Measurements from ENCODE around the gene PRXL2C. TPM values are rescaled to one million over a fixed set of nuclear protein-coding genes. Genes with fewer than 3 reads are reported as not detected.
"Not testable (repeated sequence)": the region's sequence is repeated elsewhere in the genome, so short reads cannot be mapped to it uniquely, and the experiment has no call there.

PRXL2C gene
- total and polyA plus RNA-seq, 2 of the 8 experiments (the other 6 are each of a cell fraction or from before 2014, with no cell fraction given): 2.8 to 7.3 TPM

DNA sequence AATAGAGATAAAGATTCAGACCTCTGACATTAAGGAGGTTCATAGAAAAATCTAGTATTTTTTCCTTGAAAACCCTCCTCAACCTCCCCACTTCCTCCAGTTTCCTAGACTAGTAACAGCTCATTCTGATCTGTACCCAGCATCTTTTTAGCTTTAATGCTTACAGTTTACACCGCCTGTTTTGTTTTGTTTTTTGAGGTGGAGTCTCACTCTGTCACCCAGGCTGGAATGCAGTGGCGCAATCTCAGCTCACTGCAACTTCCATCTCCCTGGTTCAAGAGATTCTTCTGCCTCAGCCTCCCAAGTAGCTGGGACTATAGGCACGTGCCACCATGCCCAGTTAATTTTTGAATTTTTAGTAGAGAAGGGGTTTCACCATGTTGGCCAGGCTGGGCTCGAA lies 40.5 kb downstream of the PRXL2C start:
- H3K18ac ChIP-seq (ENCODE audit: extremely low read depth, low read length); DNase-seq (ENCODE audit: low read depth in 1 of 2, low spot score in 2 of 2); H3K36me3 ChIP-seq (ENCODE audit: control insufficient read depth in 2 of 4, insufficient read depth in 4 of 4, low read length in 3 of 4); H3K23me2 ChIP-seq (ENCODE audit: low read depth, low read length); H2BK12ac ChIP-seq (ENCODE audit: low read depth, low read length); H3K56ac ChIP-seq (replicated peaks; ENCODE audit: insufficient read length, low read depth, low read length); H3K23ac ChIP-seq (ENCODE audit: insufficient read length); H3K27ac ChIP-seq (ENCODE audit: low read depth, low read length); H2BK20ac ChIP-seq (ENCODE audit: low read length); H4K5ac ChIP-seq (ENCODE audit: insufficient read length, low read depth, low read length); H2BK5ac ChIP-seq (ENCODE audit: low read depth, low read length); H4K8ac ChIP-seq (ENCODE audit: extremely low read depth, insufficient read depth, low read length); H3K4ac ChIP-seq (replicated peaks; ENCODE audit: insufficient read length, low read depth, low read length); H3K9me3 ChIP-seq (ENCODE audit: insufficient read depth in 2 of 2, low read depth in 1 of 2, low read length in 1 of 2); H4K91ac ChIP-seq (replicated peaks; ENCODE audit: insufficient read length, low read length); H3K9ac ChIP-seq (replicated peaks in 1 of 4; ENCODE audit: extremely low read depth in 1 of 4, low read depth in 3 of 4, low read length in 3 of 4); POLR2A ChIA-PET (ENCODE audit: partially characterized antibody); H2BK120ac ChIP-seq (replicated peaks; ENCODE audit: low read depth, low read length); H2AFZ ChIP-seq (ENCODE audit: low read length); H2AK5ac ChIP-seq (ENCODE audit: low read depth, low read length); H3K4me3 ChIP-seq (ENCODE audit: extremely low read depth in 1 of 4, insufficient read depth in 2 of 4, low read depth in 3 of 4, low read length in 4 of 4); H2BK15ac ChIP-seq (ENCODE audit: low read length); H3K4me2 ChIP-seq (ENCODE audit: insufficient read depth in 1 of 2, low read depth in 2 of 2, low read length in 2 of 2); H3K14ac ChIP-seq (ENCODE audit: insufficient read length); FAIRE-seq: not testable (repeated sequence)
- peaks cover 9 to 24% (median 12%) of the 10 kb centered on the region in 4 experiments for H3K4me1 ChIP-seq (replicated peaks in 1 of 4; ENCODE audit: control insufficient read depth in 3 of 4, insufficient read depth in 4 of 4, low read length in 3 of 4)
- 0 out of 2 replicates have a peak, but pooled peaks have one; percentile 25 for TF ChIP-seq CEBPB (IDR thresholded peaks at IDR 0.05; ENCODE audit: low read depth, low read length)
- peaks cover 13% of the 10 kb centered on the region for H3K79me1 ChIP-seq (ENCODE audit: low read depth, low read length)
- peaks cover 2 to 84% of the 10 kb centered on the region in 2 experiments; a peak in 2 of 4 replicates for H3K79me2 ChIP-seq (ENCODE audit: control insufficient read depth in 1 of 2, insufficient read depth in 2 of 2, low read length in 2 of 2)
- CTCF ChIA-PET (ENCODE audit: partially characterized antibody): interaction anchor here (0.9 kb wide), 1 partner anchor 11 kb away, joined by 3 read pairs; no protein-coding TSS in a partner anchor
- H3K27me3 ChIP-seq (replicated peaks in 1 of 4; ENCODE audit: control insufficient read depth in 3 of 4, extremely low read depth in 1 of 4, insufficient read depth in 3 of 4, low read length in 3 of 4): peaks cover 0 to 13% (median 6%) of the 10 kb centered on the region in 4 experiments; a peak in 5 of 7 replicates
- 91% methylated on average over 4 of the region's 4 CpGs; no CpG with 5 or more reads in 1 of the 2 experiments for WGBS, 2 experiments (ENCODE audit: extremely low coverage in 1 of 2, insufficient coverage in 1 of 2, insufficient read length in 1 of 2, insufficient replicate concordance in 2 of 2, low coverage in 1 of 2, low lambda C conversion rate in 2 of 2, missing lambda C conversion rate in 1 of 2)
- peaks cover 17 to 21% of the 10 kb centered on the region in 2 experiments for H4K20me1 ChIP-seq (replicated peaks in 1 of 2; ENCODE audit: control insufficient read depth in 1 of 2, insufficient read depth in 2 of 2, low read length in 2 of 2)
